Measurements from ENCODE around the gene TTC14.
A peak's percentile ranks its signal among the peaks of the same experiment; 100 is the strongest.
"Not testable (repeated sequence)": the region's sequence is repeated elsewhere in the genome, so short reads cannot be mapped to it uniquely, and the experiment has no call there.

Gene TTC14, protein sequence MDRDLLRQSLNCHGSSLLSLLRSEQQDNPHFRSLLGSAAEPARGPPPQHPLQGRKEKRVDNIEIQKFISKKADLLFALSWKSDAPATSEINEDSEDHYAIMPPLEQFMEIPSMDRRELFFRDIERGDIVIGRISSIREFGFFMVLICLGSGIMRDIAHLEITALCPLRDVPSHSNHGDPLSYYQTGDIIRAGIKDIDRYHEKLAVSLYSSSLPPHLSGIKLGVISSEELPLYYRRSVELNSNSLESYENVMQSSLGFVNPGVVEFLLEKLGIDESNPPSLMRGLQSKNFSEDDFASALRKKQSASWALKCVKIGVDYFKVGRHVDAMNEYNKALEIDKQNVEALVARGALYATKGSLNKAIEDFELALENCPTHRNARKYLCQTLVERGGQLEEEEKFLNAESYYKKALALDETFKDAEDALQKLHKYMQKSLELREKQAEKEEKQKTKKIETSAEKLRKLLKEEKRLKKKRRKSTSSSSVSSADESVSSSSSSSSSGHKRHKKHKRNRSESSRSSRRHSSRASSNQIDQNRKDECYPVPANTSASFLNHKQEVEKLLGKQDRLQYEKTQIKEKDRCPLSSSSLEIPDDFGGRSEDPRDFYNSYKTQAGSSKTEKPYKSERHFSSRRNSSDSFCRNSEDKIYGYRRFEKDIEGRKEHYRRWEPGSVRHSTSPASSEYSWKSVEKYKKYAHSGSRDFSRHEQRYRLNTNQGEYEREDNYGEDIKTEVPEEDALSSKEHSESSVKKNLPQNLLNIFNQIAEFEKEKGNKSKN

DNA sequence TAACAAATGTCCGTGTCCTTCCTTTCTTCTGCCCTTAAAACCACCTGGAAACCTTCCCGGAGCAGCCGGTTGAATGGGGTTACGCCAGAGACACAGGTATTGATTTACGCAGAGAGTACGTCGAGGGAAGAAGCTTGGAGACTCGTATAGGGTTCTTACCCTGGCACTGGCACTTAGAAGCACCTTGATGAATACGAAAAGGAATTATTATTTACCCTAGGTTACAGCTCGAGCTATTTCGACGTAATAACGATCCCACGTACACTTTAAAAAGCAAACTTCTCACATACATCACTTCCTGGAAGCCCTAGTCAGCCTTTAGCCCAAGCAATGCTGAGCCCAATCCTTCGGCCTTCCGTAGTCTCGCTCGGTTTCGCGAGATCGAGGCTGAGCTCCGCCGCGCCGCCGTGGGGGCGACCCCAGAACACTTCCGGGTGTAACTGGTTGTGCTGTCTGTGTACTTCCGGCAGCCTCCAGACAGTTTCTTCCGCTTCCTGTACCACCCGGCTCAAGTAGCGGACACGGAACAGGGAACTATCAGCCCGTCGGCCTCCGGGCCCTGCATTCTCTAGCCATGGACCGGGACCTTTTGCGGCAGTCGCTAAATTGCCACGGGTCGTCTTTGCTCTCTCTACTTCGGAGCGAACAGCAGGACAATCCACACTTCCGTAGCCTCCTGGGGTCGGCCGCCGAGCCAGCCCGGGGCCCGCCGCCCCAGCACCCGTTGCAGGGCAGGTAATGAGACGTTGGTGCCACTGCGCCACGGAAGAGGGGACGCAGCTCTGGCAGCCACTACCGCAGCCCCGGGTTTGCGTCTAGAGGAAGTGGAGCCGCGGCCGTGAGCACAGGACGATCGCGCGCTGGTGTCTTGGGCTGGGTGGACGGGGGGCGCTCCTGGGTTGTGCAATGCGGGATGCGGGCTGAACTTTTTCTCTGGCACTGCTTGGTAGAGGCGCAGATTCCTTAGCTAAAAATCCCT is at the start of gene TTC14:
TSS of gene TTC14 (plus strand) at position 476 of the 979 bp plus-strand sequence. CDS start at position 575, 99 bp downstream.
- DNase-seq (ENCODE audit: low read depth in 3 of 3, low spot score in 1 of 3): peak; percentile 72 to 87 (median 84)

DNA sequence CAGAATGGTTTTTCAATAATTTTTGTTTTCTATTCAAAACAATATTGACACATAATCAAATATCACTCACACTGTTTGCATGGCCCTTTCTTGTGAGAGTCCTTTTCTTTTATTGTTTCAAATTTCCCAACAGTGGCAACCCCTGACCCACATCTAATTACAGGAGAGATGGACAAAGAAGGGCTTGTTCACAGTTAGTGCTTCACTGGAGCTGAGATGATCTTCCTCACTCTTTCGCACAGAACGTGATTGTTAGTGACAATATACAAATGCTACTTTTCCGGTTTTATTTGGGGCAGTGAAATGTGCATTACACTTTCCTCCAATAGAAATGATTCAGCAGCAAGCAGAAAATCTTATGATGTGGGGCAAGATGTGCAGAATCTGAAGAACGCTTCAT is 38.6 kb upstream of the TTC14 start:
- no peak for DNase-seq (ENCODE audit: low read depth in 3 of 3, low spot score in 1 of 3)

DNA sequence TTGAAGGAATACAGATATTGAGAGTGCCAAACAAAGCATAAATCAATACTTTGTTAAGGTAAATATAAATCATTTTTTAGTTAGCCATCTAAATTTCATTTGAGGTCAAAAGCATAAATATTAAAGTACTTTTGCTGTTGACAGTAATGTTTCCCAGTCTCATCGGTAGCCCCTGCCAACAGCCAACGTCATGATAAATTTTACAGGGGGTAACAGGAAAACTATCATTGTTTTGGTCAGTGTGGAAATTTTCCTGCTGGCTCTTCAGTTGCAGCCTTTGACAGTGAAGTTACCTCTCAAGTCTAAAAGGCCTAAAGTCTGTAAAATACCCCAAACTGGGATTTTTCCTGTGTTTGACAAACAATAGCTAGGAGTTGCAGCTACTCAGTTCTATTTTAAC is 37.3 kb upstream of the TTC14 start:
- no peak for DNase-seq (ENCODE audit: low read depth in 3 of 3, low spot score in 1 of 3)

GRCh38 chr3:180570238-180570637 is 31.7 kb upstream of the TTC14 start:
- no peak for DNase-seq (ENCODE audit: low read depth in 3 of 3, low spot score in 1 of 3)

DNA sequence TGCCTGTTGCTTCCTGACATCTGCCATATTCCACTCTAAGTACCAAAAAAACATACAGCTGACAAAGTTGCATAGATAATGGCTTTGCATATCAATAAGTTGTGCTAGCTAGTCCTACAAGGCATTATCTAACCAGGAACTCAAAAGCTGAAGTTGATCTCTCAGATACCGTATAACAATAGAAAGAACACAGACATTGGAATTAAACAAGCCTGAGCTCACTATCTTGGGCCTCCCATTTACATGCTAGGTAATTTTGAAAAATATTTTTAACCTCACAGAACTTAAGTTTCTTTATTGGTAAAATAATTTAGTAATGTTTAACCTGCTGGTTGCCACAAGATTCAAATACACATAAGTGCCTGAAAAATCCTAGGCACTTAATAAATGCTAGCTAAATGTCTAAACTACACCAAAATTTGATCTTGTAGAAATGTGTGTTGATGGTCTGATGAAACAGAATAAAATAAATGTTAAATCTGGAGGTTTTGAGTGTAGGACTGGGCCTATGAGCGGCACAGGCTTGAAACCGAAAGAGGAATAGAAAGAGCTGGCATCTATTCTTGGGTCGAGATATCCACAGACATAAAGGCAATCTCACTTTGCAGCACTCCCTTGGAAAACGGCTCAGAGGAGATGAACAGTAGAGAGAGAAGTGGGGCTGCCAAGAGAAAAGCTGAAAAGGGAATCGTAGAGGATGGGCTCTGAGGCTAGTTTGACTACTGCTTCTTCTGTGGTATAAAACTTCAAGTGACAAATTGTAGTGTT is 29.9 kb upstream of the TTC14 start:
- no peak for DNase-seq (ENCODE audit: low read depth in 3 of 3, low spot score in 1 of 3)

GRCh38 chr3:180575571-180575970 is 26.4 kb upstream of the TTC14 start:
- no peak for DNase-seq (ENCODE audit: low read depth in 3 of 3, low spot score in 1 of 3)

- no peak for DNase-seq (ENCODE audit: low read depth in 3 of 3, low spot score in 1 of 3)
Measured at GRCh38 chr3:180580934-180581333, 21.0 kb upstream of the TTC14 start.

DNA sequence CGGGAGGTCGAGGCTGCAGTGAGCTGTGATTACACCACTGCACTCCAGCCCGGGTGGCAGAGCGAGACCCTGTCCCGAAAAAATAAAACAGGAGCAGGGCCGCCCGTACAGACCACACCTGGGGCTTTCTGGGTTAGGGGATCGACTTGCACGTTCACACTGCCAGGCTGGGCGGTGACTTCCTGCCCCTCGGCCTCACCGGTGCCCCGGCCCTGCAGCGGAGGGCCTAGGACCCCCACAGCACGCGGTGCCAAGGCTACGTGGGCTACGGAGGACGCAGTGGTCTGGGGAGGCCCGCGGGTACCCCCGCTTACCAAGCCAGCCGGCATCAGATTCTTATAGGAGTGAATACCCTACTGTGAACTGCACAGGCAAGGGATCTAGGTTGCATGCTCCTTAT is 11.6 kb upstream of the TTC14 start:
- no peak for DNase-seq (ENCODE audit: low read depth in 3 of 3, low spot score in 1 of 3)

DNA sequence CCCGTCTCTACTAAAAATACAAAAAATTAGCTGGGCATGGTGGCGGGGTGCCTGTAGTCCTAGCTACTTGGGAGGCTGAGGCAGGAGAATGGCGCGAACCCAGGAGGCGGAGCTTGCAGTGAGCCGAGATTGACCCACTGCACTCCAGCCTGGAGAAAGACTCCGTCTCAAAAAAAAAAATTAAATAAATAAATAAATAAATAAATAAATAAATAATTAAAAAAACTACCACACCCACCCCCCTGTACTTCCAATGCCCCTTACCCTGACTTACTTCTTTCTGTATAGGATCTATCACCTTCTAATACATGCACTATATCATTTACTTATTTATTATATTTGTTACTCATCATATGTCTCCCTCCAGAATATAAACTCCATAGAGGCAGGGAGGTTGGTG is 8.3 kb upstream of the TTC14 start:
- not testable (repeated sequence) for DNase-seq (ENCODE audit: low read depth in 3 of 3, low spot score in 1 of 3)

- no peak for DNase-seq (ENCODE audit: low read depth in 3 of 3, low spot score in 1 of 3)
Measured at GRCh38 chr3:180594631-180595558, 7.1 kb upstream of the TTC14 start.

GRCh38 chr3:180595559-180595935 is 6.4 kb upstream of the TTC14 start:
- no peak for DNase-seq (ENCODE audit: low read depth in 3 of 3, low spot score in 1 of 3)

GRCh38 chr3:180600473-180600872 is 1.5 kb upstream of the TTC14 start:
- DNase-seq (ENCODE audit: low read depth in 3 of 3, low spot score in 1 of 3): no peak

DNA sequence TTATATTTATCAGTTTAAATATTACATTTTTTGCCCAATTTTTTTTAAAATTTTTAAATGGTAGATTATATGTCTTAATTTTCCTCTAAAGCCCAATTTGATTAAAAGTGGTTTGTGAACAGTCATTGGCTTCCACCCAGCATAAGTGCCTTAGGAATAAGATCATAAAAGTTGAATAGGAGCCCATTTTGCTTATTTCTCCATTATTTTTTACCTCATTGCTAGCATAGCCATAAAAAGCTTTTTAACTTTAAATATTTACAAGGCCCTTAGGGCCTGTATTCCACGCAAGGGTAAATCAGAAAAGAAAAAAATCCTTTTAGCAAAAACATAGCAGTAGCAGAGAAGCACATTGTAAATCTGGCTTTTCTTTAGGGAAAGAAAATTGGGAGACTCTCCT is 9.0 kb downstream of the TTC14 start:
- no peak for DNase-seq (ENCODE audit: low read depth in 3 of 3, low spot score in 1 of 3)

GRCh38 chr3:180612364-180612763 is 10.4 kb downstream of the TTC14 start:
- no peak for DNase-seq (ENCODE audit: low read depth in 3 of 3, low spot score in 1 of 3)

- DNase-seq (ENCODE audit: low read depth in 3 of 3, low spot score in 1 of 3): no peak
Measured at GRCh38 chr3:180615954-180616353, 14.0 kb downstream of the TTC14 start.

DNA sequence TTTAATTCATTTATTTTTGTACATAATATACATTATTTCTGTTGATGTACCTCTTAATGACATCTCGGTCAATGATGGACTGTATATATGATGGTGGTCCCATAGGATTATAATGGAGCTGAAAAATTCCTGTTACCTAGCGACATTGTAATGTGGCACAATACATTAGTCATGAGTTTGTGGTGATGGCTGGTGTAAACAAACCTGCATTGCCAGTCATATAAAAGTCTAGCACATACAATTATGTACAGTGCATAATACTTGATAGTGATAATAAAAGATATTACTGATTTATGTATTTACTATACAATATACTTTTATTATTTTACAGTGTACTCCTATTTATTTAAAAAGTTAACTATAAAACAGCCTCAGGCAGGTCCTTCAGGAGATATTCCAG is 15.1 kb downstream of the TTC14 start:
- no peak for DNase-seq (ENCODE audit: low read depth in 3 of 3, low spot score in 1 of 3)

GRCh38 chr3:180618563-180618962 is 16.6 kb downstream of the TTC14 start:
- DNase-seq (ENCODE audit: low read depth in 3 of 3, low spot score in 1 of 3): not testable (repeated sequence)

DNA sequence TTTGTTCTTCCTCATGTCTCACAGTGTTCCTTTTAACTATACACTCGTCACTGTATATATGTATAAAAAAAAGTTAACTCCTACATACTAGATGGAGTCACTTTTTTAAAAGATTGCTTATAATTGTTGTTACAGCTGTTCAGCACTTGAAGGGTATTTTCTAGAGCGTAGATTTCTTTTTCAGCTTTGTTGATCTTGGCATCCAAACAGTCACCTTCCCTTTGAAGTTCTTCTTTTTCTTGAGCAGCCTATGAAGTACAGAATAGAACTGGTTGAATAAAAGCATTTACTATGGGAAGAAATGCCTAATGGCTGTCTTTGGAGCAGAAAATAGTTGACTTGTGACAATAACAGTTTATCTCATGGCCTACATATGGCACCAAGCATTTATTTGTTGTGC is 17.8 kb downstream of the TTC14 start:
- no peak for DNase-seq (ENCODE audit: low read depth in 3 of 3, low spot score in 1 of 3)

GRCh38 chr3:180624714-180625113 is 22.8 kb downstream of the TTC14 start:
- no peak for DNase-seq (ENCODE audit: low read depth in 3 of 3, low spot score in 1 of 3)
